Spleen (tissue), 7 donors: ENCODE results near the gene MED9.

Source experiments
- POLR2A ChIP-seq, 3 donors: fragments of 450-650 bp; IDR thresholded peaks; one replicate each; pipeline ENCODE4 v1.5.1; 2017; ENCODE audit warnings: antibody characterized with exemption in 3 of 3, mild to moderate bottlenecking in 1 of 3
- TF ChIP-seq, protein P1 (sequence below), 11 experiments: fragments of 200-600 bp in 7 of 11; fragments of 450-650 bp in 4 of 11; sonication (generic) in 4 of 11; IDR thresholded peaks in 8 of 11; conservative IDR thresholded peaks in 3 of 11; 1 replicate in 7 of 11; 2 replicates in 4 of 11; pipeline versions ENCODE4 v1.4.0 to v1.8.0; 2016 to 2021; ENCODE audit warnings: antibody characterized with exemption in 11 of 11, inconsistent platforms in 4 of 11, mild to moderate bottlenecking in 1 of 11
- donor health status: DM: no; HTN: no; CAD: no; lungs with moderate emphysema.
- donor health status: DM: no; HTN: no; CAD: no.
- donor health status: DM: no; HTN: no; CAD: no.

DNA sequence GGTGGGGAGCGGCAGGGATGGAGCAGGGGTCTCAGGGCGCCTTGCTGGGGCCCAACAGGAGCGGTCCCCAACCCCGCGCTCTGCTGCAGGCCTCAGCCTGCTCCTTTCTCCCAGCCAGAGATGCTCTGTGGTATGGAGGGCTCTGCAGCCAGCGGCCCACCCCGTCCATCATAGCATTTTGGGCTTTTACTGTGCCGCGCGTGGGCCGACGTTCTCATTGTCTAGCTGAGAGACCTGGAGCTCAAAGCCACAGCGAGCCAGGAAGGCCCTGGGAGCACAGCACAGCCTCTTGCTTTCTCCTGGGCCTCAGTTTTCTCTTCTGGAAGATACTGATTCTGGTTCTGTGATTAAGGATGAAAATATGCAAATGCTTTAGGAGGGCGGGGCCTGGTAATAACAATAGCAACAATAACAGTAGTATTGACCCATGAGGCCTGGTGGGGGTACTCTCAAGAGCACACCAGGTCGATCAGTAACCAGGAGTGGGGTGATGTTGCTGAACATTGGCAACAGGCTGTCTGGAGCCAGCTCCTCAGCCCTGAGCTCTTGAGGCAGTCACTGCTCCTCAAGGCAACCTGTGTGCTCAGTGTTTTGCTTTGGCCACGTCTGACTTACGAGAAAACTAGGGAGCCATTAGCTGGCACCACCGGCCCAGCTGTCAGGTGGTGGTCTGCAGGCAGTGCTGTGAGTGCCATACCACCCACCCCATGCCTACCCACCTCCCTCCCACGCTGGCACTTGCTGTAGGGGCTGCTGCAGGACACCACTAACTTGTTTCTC lies 20.5 kb downstream of the MED9 start:
- TF ChIP-seq, protein P1, sequence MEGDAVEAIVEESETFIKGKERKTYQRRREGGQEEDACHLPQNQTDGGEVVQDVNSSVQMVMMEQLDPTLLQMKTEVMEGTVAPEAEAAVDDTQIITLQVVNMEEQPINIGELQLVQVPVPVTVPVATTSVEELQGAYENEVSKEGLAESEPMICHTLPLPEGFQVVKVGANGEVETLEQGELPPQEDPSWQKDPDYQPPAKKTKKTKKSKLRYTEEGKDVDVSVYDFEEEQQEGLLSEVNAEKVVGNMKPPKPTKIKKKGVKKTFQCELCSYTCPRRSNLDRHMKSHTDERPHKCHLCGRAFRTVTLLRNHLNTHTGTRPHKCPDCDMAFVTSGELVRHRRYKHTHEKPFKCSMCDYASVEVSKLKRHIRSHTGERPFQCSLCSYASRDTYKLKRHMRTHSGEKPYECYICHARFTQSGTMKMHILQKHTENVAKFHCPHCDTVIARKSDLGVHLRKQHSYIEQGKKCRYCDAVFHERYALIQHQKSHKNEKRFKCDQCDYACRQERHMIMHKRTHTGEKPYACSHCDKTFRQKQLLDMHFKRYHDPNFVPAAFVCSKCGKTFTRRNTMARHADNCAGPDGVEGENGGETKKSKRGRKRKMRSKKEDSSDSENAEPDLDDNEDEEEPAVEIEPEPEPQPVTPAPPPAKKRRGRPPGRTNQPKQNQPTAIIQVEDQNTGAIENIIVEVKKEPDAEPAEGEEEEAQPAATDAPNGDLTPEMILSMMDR (IDR thresholded peaks at IDR 0.05 in 8 of 11, conservative IDR thresholded peaks at IDR 0.05 in 3 of 11), result peak in 3 of 11 experiments; percentile 3 to 54 (median 19)
- no peak for TF ChIP-seq POLR2A (IDR thresholded peaks at IDR 0.05)
